ENCODE results near the gene CPNE7. TPM values are rescaled to one million over a fixed set of nuclear protein-coding genes. Genes with fewer than 3 reads are reported as not detected.

Gene CPNE7
- total and polyA plus RNA-seq, 2 of the 13 experiments (the other 11 are each of a cell fraction or from before 2014, with no cell fraction given), result 0.59 TPM; not detected in 1

DNA sequence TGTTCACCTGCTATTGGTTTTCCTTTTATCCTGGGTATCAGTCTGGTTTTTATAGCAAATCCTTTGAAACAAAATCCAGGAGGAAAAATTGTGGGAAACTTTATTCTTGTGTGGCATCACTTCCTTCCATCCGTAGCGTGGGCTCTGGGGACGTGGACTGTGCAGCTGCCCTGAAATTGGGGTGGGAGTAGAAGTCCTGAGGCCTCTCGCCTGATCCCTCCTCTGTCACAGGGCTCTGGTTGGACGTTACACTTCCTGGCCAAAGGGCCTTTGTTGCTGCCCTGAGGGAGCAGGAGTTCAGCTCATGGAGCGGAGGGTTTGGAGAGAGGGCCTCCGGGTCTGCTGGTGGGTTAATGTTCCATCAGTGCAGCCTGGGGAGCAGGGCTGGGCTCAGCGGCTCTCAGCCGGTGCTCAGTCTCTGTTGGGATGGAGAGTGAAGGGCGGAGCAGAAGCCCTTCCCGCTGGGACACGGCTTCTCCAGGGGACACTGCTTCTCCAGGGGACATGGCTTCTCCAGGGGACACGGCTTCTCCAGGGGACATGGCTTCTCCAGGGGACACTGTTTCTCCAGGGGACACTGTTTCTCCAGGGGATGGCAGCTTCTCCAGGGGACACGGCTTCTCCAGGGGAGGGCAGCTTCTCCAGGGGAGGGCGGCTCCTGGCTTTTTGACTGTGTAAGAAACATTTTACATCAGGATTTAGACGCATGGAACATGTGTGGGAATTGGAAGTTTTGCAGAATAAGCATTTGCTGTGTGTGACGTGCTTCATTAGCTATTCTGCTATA, 30.3 kb upstream of the CPNE7 start (continued):
- no peak for TF ChIP-seq ARID2 (CRISPR knock-in tag; IDR thresholded peaks at IDR 0.05; ENCODE audit: borderline replicate concordance)
- TF ChIP-seq SP4 (CRISPR knock-in tag; IDR thresholded peaks at IDR 0.05), result no peak
- peak; percentile 31; the same call in 1 of the 2 replicates for TF ChIP-seq NR2F6 (IDR thresholded peaks at IDR 0.05)
- peak; percentile 68; the same call in 1 of the 2 replicates for TF ChIP-seq NR2F6 (CRISPR knock-in tag; IDR thresholded peaks at IDR 0.05)
- TF ChIP-seq MXI1 (IDR thresholded peaks at IDR 0.05; ENCODE audit: borderline replicate concordance, low read depth, low read length), result peak; percentile 83; the same call in 1 of the 3 replicates
- TF ChIP-seq SNAPC2 (CRISPR knock-in tag; IDR thresholded peaks at IDR 0.05), result peak; percentile 31
- TF ChIP-seq, protein P1, sequence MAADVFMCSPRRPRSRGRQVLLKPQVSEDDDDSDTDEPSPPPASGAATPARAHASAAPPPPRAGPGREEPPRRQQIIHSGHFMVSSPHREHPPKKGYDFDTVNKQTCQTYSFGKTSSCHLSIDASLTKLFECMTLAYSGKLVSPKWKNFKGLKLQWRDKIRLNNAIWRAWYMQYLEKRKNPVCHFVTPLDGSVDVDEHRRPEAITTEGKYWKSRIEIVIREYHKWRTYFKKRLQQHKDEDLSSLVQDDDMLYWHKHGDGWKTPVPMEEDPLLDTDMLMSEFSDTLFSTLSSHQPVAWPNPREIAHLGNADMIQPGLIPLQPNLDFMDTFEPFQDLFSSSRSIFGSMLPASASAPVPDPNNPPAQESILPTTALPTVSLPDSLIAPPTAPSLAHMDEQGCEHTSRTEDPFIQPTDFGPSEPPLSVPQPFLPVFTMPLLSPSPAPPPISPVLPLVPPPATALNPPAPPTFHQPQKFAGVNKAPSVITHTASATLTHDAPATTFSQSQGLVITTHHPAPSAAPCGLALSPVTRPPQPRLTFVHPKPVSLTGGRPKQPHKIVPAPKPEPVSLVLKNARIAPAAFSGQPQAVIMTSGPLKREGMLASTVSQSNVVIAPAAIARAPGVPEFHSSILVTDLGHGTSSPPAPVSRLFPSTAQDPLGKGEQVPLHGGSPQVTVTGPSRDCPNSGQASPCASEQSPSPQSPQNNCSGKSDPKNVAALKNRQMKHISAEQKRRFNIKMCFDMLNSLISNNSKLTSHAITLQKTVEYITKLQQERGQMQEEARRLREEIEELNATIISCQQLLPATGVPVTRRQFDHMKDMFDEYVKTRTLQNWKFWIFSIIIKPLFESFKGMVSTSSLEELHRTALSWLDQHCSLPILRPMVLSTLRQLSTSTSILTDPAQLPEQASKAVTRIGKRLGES (CRISPR knock-in tag; IDR thresholded peaks at IDR 0.05; ENCODE audit: borderline replicate concordance), result no peak
- peak; percentile 24; the same call in 1 of the 2 replicates for TF ChIP-seq ZNF274 (CRISPR knock-in tag; IDR thresholded peaks at IDR 0.05)
- 0 out of 2 replicates have a peak, but pooled peaks have one; percentile 14 for TF ChIP-seq KDM1A (CRISPR knock-in tag; IDR thresholded peaks at IDR 0.05)
- TF ChIP-seq TP53 (CRISPR knock-in tag; conservative IDR thresholded peaks at IDR 0.05), result no peak
- TF ChIP-seq NFYB (CRISPR knock-in tag; IDR thresholded peaks at IDR 0.05), result peak; percentile 45; the same call in 1 of the 2 replicates
- TF ChIP-seq, protein P2, sequence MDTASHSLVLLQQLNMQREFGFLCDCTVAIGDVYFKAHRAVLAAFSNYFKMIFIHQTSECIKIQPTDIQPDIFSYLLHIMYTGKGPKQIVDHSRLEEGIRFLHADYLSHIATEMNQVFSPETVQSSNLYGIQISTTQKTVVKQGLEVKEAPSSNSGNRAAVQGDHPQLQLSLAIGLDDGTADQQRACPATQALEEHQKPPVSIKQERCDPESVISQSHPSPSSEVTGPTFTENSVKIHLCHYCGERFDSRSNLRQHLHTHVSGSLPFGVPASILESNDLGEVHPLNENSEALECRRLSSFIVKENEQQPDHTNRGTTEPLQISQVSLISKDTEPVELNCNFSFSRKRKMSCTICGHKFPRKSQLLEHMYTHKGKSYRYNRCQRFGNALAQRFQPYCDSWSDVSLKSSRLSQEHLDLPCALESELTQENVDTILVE (CRISPR knock-in tag; IDR thresholded peaks at IDR 0.05), result no peak
- TF ChIP-seq ZNF616 (CRISPR knock-in tag; IDR thresholded peaks at IDR 0.05; ENCODE audit: low read depth), result peak; percentile 28; the same call in 1 of the 2 replicates
- TF ChIP-seq ZNF224 (CRISPR knock-in tag; IDR thresholded peaks at IDR 0.05), result peak; percentile 90; the same call in 1 of the 2 replicates
- TF ChIP-seq, protein P3, sequence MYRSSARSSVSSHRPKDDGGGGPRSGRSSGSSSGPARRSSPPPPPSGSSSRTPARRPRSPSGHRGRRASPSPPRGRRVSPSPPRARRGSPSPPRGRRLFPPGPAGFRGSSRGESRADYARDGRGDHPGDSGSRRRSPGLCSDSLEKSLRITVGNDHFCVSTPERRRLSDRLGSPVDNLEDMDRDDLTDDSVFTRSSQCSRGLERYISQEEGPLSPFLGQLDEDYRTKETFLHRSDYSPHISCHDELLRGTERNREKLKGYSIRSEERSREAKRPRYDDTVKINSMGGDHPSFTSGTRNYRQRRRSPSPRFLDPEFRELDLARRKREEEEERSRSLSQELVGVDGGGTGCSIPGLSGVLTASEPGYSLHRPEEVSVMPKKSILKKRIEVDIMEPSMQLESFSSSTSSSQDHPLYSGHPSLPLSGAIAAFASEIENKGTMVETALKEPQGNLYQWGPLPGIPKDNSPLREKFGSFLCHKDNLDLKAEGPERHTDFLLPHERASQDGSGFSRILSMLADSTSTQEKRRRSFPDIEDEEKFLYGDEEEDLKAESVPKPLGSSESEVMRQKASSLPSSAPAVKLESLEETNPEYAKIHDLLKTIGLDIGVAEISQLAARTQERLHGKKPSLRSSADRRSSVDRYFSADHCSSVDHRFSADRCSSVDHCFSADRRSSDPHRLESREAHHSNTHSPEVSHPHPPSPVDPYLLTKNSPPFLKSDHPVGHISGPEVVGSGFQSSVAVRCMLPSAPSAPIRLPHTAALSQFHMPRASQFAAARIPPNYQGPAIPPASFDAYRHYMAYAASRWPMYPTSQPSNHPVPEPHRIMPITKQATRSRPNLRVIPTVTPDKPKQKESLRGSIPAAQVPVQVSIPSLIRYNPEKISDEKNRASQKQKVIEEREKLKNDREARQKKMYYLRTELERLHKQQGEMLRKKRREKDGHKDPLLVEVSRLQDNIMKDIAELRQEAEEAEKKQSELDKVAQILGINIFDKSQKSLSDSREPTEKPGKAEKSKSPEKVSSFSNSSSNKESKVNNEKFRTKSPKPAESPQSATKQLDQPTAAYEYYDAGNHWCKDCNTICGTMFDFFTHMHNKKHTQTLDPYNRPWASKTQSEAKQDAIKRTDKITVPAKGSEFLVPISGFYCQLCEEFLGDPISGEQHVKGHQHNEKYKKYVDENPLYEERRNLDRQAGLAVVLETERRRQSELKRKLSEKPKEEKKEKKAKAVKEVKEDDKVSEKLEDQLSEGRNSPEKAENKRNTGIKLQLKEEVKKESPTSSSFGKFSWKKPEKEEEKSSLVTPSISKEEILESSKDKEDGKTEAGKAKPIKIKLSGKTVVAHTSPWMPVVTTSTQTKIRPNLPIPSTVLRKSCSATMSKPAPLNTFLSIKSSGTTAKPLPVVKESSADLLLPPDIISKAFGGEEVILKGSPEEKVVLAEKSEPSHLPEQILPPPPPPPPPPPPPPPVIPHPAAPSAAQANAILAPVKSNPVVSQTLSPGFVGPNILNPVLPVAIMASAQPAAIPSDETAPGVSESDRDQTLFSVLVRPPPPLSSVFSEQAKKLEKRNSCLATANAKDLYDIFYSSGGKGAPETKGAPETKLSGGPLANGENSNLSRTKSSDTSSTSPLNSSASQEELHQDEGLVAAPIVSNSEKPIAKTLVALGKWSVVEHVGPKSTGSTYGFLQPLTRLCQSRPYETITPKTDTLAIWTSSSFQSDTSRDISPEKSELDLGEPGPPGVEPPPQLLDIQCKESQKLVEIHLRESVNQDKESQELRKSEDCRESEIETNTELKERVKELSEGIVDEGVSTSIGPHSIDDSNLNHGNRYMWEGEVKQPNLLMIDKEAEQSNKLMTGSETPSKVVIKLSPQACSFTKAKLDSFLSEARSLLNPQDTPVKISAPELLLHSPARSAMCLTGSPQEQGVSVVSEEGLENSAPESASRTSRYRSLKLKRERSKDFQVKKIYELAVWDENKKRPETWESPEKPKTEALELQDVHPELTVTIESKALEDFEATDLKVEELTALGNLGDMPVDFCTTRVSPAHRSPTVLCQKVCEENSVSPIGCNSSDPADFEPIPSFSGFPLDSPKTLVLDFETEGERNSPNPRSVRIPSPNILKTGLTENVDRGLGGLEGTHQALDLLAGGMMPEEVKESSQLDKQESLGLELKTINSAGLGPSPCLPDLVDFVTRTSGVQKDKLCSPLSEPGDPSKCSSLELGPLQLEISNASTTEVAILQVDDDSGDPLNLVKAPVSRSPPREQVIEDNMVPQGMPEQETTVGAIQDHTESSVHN (CRISPR knock-in tag; IDR thresholded peaks at IDR 0.05), result no peak
- TF ChIP-seq ZMYM4 (CRISPR knock-in tag; IDR thresholded peaks at IDR 0.05), result 0 out of 2 replicates have a peak, but pooled peaks have one; percentile 40
- no peak for TF ChIP-seq ZNF557 (CRISPR knock-in tag; IDR thresholded peaks at IDR 0.05)
- no peak for TF ChIP-seq NFE2L1 (CRISPR knock-in tag; IDR thresholded peaks at IDR 0.05; ENCODE audit: borderline replicate concordance)

Measured in HepG2 (cell line).